Activated naive CD8-positive, alpha-beta T cell treated with anti-CD3 and anti-CD28 coated beads for 36 hours (primary cell): ENCODE measurements around the gene PTPRE. TPM values are rescaled to one million over a fixed set of nuclear protein-coding genes. Genes with fewer than 3 reads are reported as not detected.

Source experiments
- DNase-seq: peaks from one replicate; pipeline ENCODE4 v3.0.0; 2021
- H3K27ac Mint-ChIP-seq: one replicate; pipeline ENCODE4 v1.8.0; 2022; ENCODE audit warnings: mild to moderate bottlenecking, moderate library complexity, mixed read lengths
- H3K27me3 Mint-ChIP-seq: one replicate; pipeline ENCODE4 v1.8.0; 2022; ENCODE audit warnings: mild to moderate bottlenecking, mixed read lengths
- H3K36me3 Mint-ChIP-seq: one replicate; pipeline ENCODE4 v1.8.0; 2021; ENCODE audit warnings: mild to moderate bottlenecking, mixed read lengths
- H3K4me1 Mint-ChIP-seq: one replicate; pipeline ENCODE4 v1.8.0; 2021; ENCODE audit warnings: mixed read lengths
- H3K4me3 Mint-ChIP-seq: one replicate; pipeline ENCODE4 v1.8.0; 2022; ENCODE audit warnings: mild to moderate bottlenecking, moderate library complexity, mixed read lengths
- H3K9me3 Mint-ChIP-seq: one replicate; pipeline ENCODE4 v1.8.0; 2022; ENCODE audit warnings: mixed read lengths
- total RNA-seq, 2 experiments: library from RNA; stranded (reverse); gene quantifications; one replicate each; pipeline ENCODE4 v1.2.3, GENCODE V29; 2021

Gene PTPRE
- total RNA-seq, 2 experiments from 2014 or later = 21.9 to 26.7 TPM

DNA sequence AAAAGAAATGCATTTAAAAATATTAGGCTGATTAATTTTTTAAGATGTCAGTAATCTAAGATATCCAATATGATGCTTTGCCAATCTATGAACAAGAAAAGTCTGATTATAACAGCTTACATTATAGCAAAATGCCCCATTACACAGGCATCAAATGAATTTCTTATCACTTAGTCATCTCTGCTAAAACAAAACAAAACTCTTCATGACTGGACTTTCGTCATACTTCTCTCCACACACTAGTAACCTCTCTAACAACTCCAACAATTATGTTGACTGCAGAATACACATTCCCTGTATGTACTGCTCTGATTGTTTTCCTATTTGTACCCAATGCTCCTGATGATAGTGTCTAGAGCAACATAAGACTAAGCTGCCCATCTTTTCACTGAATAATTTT, 223.1 kb downstream of the PTPRE start:
- peaks cover 18% of the 10 kb centered on the region for H3K27me3 Mint-ChIP-seq
- peaks cover 2% of the 10 kb centered on the region for H3K4me1 Mint-ChIP-seq
- H3K27ac Mint-ChIP-seq = no peak overlapping the region
- no peak for DNase-seq
- H3K9me3 Mint-ChIP-seq = no peaks in the 10 kb centered on the region
- peaks cover 5% of the 10 kb centered on the region for H3K36me3 Mint-ChIP-seq
- H3K4me3 Mint-ChIP-seq = no peak overlapping the region

Other genes starting within 250 kb of the PTPRE start
- gene FOXI2, start 169.9 kb upstream of the PTPRE start, total RNA-seq = not detected
- gene CLRN3, start 14.2 kb upstream of the PTPRE start, total RNA-seq = not detected
- gene MKI67, start 219.3 kb downstream of the PTPRE start, total RNA-seq = 100 to 1,000 TPM; 196 to 210 TPM